Left ventricle myocardium inferior (tissue), 1 donor: ENCODE results near the gene UBL7. TPM values are rescaled to one million over a fixed set of nuclear protein-coding genes. Genes with fewer than 3 reads are reported as not detected.

Experiments
- DNase-seq: peaks from one replicate; pipeline ENCODE4 v3.0.0-alpha.2; 2020
- H3K27ac ChIP-seq: fragments of 200-600 bp; replicated peaks from 2 replicates; pipeline ENCODE4 v1.8.0; 2021
- H3K27me3 ChIP-seq: fragments of 200-600 bp; 2 replicates; pipeline ENCODE4 v1.8.0; 2021; ENCODE audit warnings: low read depth
- H3K36me3 ChIP-seq: fragments of 200-600 bp; 2 replicates; pipeline ENCODE4 v1.8.0; 2021
- H3K4me1 ChIP-seq: fragments of 200-600 bp; 2 replicates; pipeline ENCODE4 v1.8.0; 2021
- H3K4me3 ChIP-seq: fragments of 200-600 bp; 2 replicates; pipeline ENCODE4 v1.8.0; 2021; ENCODE audit warnings: mild to moderate bottlenecking, moderate library complexity
- H3K9me3 ChIP-seq: fragments of 200-600 bp; replicated peaks from 2 replicates; pipeline ENCODE4 v1.8.0; 2021
- CTCF ChIP-seq: fragments of 200-600 bp; IDR thresholded peaks from 2 replicates; pipeline ENCODE4 v1.8.0; 2021; ENCODE audit warnings: antibody characterized with exemption, mild to moderate bottlenecking, borderline replicate concordance
- intact Hi-C: fragments of 100-400 bp; cut with micrococcal nuclease; formaldehyde crosslinking; loops from one replicate; pipeline ENCODE4 v1.11.0; 2022
- total RNA-seq: library from RNA; stranded (reverse); fragmentation: NEBNext Ultra II Directional; extraction: Animal tissue kit (Norgen Biotek cat#: 25700); gene quantifications from one replicate; pipeline ENCODE4 v1.2.1, GENCODE V29; 2021
- donor health status: DM: no; HTN: yes; CAD: no; lungs with severe emphysema.

Gene UBL7
- total RNA-seq, 1 donor from 2014 or later: 52.3 TPM

- peaks cover 26% of the 10 kb centered on the region for H3K4me1 ChIP-seq
- H3K27ac ChIP-seq: no peak overlapping the region
- no peak for TF ChIP-seq CTCF
- no peaks in the 10 kb centered on the region for H3K9me3 ChIP-seq
- peaks cover 16% of the 10 kb centered on the region for H3K27me3 ChIP-seq
- H3K4me3 ChIP-seq: no peak overlapping the region
- no peaks in the 10 kb centered on the region for H3K36me3 ChIP-seq
- no peak for DNase-seq
- intact Hi-C loops: no loop called here
Measured at GRCh38 chr15:74430510-74430951, 30.4 kb downstream of the UBL7 start.

DNA sequence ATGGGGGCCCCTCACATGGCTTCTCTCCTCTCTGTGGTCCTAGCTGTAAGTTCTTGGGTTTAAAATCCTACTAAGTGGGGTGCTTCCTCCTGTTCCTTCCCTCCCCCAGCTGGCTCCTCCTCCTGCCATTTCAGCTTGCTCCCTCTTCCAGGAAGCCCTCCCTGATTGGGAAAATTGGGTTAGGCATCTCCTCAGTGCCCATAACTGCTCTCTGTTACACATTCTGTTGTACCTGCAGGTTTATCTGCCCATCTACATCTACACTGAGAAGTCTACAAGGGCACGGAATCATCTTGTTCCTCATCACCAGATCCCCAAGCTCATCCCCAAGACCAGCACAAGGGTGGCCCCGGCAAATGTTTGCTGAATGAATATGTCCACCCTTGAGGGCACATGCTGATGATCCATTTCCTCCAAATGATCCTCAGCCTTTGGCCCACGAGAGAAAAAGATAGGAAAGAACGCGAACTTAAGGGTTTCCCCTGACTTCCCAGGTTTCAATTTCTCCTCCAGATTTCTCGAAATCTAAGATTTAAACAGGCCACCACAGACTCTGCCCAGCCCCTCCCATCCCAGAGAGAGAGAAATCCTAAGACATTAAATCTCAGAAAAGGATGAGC lies 31.1 kb downstream of the UBL7 start:
- Histone ChIP-seq H3K9me3 (no peaks in the 10 kb centered on the region), H3K4me1 (peaks cover 26% of the 10 kb centered on the region), H3K27me3 (peaks cover 16% of the 10 kb centered on the region), H3K36me3 (no peaks in the 10 kb centered on the region), H3K27ac (no peak overlapping the region), H3K4me3 (no peak overlapping the region)
- DNase-seq: no peak
- TF ChIP-seq CTCF: no peak
- intact Hi-C loops: no loop called here

DNA sequence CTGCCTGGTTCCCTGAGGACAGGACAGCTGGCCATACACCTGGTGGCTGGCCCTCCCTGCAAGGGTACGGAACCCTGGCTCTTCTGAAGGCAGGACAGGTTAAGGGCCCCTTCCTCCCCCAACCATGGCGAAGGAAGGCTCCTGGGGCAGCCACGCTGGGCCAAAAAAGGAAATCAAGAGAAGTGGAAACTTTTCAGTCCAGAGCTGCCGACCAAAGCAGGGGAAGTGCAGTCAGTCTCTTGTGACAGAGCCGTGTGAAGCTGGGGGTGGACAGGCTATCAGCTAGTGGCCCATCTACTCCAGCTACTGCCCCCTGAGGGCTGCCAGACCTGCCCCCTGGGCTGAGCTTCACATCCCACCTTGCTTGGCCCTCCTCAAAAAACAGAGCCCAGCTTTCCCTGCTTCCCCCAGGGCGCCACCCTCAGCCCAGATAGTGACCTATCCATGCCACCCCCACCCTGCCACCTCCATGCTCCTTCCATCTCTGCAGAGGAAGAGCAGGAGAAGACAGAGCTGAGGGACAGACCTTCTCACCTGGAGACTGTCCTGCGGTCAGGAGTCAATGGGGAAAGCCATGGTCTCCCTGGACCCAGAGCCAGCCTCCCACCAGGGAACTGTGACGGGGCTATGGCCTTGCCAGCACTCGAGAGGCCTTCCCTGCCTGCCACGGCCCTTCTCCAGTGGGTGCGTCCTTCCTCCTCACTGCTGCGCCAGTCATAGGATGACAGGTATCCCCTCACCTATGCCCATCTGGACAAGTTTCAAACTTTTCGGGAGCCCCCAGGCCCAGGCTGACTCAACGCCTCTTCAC lies 31.8 kb downstream of the UBL7 start:
- no peak for TF ChIP-seq CTCF
- Histone ChIP-seq H3K4me3 (no peak overlapping the region), H3K27ac (no peak overlapping the region), H3K9me3 (no peaks in the 10 kb centered on the region), H3K36me3 (no peaks in the 10 kb centered on the region), H3K4me1 (peaks cover 21% of the 10 kb centered on the region), H3K27me3 (peaks cover 16% of the 10 kb centered on the region)
- DNase-seq: no peak
- intact Hi-C loops: no loop called here

DNA sequence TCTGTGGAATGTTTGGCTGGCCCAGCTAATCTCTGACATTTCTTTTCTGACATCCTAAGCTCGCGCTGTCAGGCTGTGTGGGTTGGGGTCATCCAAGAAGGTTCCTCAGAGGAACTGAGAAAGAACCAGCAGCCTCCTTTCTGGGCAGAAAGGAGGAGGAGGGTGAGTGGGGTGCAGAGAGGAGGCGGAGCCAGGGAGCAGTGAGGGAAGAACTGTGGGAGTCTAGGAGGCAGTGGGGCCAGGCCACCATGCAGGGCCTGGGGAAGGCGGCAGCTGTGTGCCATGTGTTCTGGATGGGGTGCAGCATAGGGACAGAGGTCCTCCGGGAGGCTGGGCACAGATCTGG lies 32.5 kb downstream of the UBL7 start:
- DNase-seq: no peak
- intact Hi-C loops: no loop called here

More for the DNA sequence above, 32.5 kb downstream of the UBL7 start:
- Histone ChIP-seq H3K9me3 (no peaks in the 10 kb centered on the region), H3K4me1 (peaks cover 21% of the 10 kb centered on the region), H3K27me3 (peaks cover 14% of the 10 kb centered on the region), H3K27ac (no peak overlapping the region), H3K4me3 (no peak overlapping the region), H3K36me3 (no peaks in the 10 kb centered on the region)
- no peak for TF ChIP-seq CTCF
